NCI-H187 (cell line): ENCODE data around the gene NUF2.
A peak's percentile ranks its signal among the peaks of the same experiment; 100 is the strongest.
"Not testable (repeated sequence)": the region's sequence is repeated elsewhere in the genome, so short reads cannot be mapped to it uniquely, and the experiment has no call there.

Experiments used
- DNase-seq, 2 experiments: peaks; one replicate each; lab custom pipeline; 2025; lab: John Stamatoyannopoulos, UW

Gene NUF2

GRCh38 chr1:163321311-163322305 lies at the start of gene NUF2:
Gene NUF2, plus strand, starts transcription at chr1:163321954. Its CDS starts 4,098 bp downstream, at chr1:163326052.
- peak; percentile 100 for DNase-seq

- DNase-seq, result no peak
These were observed 47.9 kb upstream of the NUF2 start for GRCh38 chr1:163273766-163274441.

GRCh38 chr1:163275222-163275621 lies 46.5 kb upstream of the NUF2 start:
- no peak for DNase-seq

- no peak for DNase-seq
These were observed 43.2 kb upstream of the NUF2 start for GRCh38 chr1:163278602-163279001.

- not testable (repeated sequence) for DNase-seq
These were observed 36.9 kb upstream of the NUF2 start for GRCh38 chr1:163284867-163285266.

GRCh38 chr1:163290025-163290640 lies 31.6 kb upstream of the NUF2 start:
- DNase-seq, result no peak

- no peak for DNase-seq
These were observed 30.3 kb upstream of the NUF2 start for GRCh38 chr1:163291461-163291860.

- DNase-seq, result not testable (repeated sequence)
These were observed 29.6 kb upstream of the NUF2 start for GRCh38 chr1:163292153-163292552.

- DNase-seq, result not testable (repeated sequence)
These were observed 28.3 kb upstream of the NUF2 start for GRCh38 chr1:163293497-163293896.

GRCh38 chr1:163295949-163296348 lies 25.8 kb upstream of the NUF2 start:
- DNase-seq, result no peak

- DNase-seq, result no peak
These were observed 25.1 kb upstream of the NUF2 start for GRCh38 chr1:163296504-163297263.

- no peak for DNase-seq
These were observed 23.4 kb upstream of the NUF2 start for GRCh38 chr1:163298365-163298764.

GRCh38 chr1:163300568-163300967 lies 21.2 kb upstream of the NUF2 start:
- DNase-seq, result peak in 1 of 2 experiments; percentile 19

- no peak for DNase-seq
These were observed 18.2 kb upstream of the NUF2 start for GRCh38 chr1:163303561-163303960.

GRCh38 chr1:163305441-163305840 lies 16.3 kb upstream of the NUF2 start:
- DNase-seq, result no peak

GRCh38 chr1:163307479-163308171 lies 14.1 kb upstream of the NUF2 start:
- DNase-seq, result no peak

GRCh38 chr1:163308811-163309210 lies 12.9 kb upstream of the NUF2 start:
- DNase-seq, result no peak

GRCh38 chr1:163315773-163316374 lies 5.9 kb upstream of the NUF2 start:
- DNase-seq, result peak in 1 of 2 experiments; percentile 27

GRCh38 chr1:163320891-163321290 lies 863 bp upstream of the NUF2 start:
- no peak for DNase-seq

GRCh38 chr1:163323339-163323738 lies 1.6 kb downstream of the NUF2 start:
- not testable (repeated sequence) for DNase-seq

- no peak for DNase-seq
These were observed 9.4 kb downstream of the NUF2 start for GRCh38 chr1:163331116-163331515.
